GM19455 (cell line): ENCODE data around the gene PHF13.

Experiments used
- ATAC-seq: cut with Tn5 transposase; IDR thresholded peaks from one replicate; pipeline ENCODE4 v1.9.1; 2021; ENCODE audit not compliant: unreplicated experiment

PHF13 gene

DNA sequence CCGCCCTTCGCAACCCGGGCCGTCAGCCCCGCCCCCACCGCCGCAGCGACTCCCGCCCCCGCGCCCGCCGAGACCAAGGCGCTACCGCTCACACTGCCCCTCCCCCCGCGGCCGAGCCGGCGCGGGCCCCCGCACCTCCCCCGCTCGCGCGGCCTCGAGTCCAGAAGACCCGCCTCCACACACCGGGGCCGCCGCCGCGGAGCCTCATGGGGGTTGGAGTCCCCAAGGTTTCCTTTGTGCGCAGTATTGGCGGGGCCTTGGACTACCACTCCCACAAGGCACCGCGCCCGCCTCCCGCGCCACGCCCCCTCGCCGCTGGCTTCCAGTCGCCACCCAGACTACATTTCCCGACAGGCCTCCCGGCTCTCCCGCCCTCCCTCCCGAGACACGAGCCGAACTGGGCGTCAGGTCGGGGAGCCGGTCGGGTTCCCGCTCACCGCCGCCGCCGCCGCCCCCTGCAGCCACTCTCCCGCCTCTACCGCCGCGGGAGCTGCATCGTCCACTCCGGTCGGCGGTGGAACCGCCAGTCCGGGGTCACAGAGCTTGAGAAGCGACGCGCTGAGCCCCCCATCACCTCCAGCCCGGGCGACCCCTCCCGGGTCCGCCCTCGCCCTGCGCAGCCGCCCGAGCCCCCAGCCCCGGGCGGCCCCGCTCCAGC, at the start of gene PHF13:
PHF13 (plus strand) TSS at position 371 of the 658 bp plus-strand sequence. CDS start 336 bp downstream, outside the sequence.
- peak; percentile 85 for ATAC-seq

DNA sequence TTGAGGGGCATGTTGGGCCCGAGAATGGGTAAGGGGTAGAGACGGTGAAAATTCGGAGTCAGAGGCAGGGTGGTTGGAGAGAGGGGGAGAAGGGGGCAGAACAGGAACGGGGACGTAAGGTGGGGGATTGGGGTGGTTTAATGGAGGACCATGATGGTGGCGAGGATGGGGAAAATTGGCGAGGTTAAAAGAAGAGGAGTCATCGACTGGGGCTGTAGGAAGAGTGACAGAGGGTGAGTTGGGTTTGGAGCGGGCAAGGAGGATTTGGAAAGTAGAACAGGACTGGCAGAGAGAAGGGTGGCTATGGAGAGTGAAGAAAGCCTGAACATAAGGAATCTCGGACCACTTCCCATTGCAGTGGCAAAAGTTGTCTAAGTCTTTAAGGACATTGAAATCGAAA, 44.5 kb upstream of the PHF13 start:
- ATAC-seq: no peak

DNA sequence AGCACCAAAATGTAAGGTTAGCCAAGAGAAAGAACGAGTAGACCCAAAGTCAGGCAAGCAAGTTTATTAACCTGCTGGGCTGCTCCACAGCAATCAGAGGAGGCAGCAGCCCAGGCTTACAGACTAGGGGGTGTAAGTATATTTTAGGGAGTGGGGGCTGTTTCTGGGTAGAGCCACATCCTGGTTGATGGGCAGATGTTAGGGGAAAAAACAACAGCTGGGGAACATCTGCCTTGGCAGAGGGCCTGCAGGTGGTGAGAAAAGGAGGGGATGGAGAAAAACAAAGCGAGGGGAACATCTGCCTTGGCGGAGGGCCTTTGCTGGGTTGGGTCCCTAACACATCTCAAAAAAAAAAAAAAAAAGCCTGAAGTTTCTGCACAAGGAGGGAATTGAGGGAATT, 43.4 kb upstream of the PHF13 start:
- no peak for ATAC-seq

DNA sequence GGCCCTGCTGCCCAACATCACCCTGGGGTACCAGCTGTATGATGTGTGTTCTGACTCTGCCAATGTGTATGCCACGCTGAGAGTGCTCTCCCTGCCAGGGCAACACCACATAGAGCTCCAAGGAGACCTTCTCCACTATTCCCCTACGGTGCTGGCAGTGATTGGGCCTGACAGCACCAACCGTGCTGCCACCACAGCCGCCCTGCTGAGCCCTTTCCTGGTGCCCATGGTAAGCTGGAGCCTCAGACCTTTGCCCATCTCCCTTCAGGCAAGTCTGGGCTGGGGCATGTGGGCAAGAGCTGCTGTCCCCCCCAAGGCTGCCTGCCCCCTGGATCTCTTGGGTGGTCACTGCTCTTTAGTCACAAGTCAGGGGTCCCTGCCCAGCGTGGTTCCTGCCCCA, 42.5 kb upstream of the PHF13 start:
- no peak for ATAC-seq

DNA sequence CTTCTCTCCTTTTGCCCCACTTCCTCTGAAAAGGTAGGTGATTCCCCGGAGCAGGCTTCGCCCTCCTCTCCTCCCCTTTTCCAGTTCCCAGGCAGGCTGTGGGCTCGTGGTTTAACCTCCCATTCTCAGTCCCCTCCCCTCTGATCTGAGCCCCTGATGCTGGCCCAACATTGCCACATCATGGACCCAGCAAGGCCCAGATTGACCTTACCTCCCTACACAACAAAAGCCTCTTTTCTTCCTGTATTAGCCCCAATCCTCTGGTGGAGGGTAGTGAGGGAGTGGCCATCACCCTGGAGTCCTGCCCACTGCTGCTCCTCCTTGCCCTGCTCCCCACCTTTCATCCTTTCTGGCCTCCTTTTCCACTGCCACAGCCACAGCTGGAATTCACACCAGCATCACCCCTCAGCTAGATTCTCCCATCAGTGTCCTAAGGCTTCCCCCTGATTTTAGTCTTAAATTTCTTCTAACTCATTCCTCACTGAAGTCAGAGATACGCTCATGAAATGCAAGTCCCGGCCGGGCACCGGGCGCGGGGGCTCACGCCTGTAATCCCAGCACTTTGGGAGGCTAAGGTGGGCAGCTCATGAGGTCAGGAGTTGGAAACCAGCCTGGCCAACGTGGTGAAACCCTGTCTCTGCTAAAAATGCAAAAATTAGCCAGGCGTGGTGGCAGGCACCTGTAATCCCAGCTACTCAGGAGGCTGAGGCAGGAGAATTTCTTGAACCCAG, 40.7 kb upstream of the PHF13 start:
- ATAC-seq: no peak

DNA sequence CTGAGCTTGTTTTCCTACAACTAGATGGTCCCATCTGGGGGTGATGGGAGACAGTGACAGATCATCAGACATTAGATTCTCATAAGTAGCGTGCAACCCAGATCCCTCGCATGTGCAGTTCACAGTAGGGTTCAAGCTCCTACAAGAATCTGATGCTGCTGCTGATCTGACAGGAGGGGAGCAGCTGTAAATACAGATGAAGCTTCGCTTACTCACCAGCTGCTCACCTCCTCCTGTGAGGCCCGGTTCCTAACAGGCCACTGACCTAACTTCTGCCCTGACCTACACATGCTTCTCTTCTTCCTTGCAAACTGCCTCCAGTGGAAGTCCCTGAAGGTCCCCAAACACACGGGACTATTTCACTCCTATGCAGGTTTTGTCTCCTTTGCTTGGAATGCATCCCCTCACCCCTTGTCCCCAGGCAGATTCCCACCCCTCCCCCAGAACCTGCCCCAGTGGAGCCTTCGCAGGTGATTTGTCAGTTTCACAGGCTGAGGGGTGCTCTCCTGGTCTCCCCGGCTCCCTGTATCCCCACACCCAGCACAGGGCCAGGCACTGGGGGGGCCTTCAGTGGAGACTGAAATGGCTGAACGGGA, 39.4 kb upstream of the PHF13 start:
- no peak for ATAC-seq

DNA sequence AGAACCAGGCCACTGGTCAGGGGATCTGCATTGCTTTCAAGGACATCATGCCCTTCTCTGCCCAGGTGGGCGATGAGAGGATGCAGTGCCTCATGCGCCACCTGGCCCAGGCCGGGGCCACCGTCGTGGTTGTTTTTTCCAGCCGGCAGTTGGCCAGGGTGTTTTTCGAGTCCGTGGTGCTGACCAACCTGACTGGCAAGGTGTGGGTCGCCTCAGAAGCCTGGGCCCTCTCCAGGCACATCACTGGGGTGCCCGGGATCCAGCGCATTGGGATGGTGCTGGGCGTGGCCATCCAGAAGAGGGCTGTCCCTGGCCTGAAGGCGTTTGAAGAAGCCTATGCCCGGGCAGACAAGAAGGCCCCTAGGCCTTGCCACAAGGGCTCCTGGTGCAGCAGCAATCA, 38.7 kb upstream of the PHF13 start:
- ATAC-seq: no peak

DNA sequence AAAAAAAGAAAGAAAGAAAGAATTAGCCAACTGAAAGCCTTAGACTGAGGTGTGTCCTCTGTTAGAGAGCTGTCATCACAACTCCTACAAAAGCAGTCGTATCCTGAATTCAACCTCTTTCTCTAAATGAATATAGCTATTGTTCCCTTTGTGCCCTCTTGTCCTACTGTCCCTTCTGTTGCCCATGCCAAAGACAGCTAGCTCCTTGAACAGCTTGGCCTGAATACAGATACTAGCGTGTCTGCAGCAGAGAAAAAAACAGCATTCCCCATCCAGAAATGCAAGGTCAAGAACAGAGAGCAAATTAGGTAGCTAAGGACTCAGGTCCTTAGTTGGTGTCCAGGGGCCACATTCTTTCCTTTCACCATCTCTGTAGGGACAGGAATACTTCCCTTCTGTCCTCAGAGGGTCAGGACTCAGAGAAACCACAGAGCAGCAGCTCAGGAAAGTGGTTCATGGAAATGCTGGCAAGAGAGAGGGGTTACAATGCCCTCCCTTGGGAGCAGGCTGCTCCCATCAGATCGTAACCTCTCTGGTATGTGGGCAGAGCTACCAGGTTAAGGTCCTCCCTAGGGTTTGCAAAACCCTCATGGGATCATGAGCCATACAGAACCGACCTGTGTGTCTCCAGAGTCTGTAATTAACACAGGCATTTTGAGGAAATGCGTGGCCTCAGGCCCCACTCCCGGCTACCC, 35.6 kb upstream of the PHF13 start:
- ATAC-seq: no peak

DNA sequence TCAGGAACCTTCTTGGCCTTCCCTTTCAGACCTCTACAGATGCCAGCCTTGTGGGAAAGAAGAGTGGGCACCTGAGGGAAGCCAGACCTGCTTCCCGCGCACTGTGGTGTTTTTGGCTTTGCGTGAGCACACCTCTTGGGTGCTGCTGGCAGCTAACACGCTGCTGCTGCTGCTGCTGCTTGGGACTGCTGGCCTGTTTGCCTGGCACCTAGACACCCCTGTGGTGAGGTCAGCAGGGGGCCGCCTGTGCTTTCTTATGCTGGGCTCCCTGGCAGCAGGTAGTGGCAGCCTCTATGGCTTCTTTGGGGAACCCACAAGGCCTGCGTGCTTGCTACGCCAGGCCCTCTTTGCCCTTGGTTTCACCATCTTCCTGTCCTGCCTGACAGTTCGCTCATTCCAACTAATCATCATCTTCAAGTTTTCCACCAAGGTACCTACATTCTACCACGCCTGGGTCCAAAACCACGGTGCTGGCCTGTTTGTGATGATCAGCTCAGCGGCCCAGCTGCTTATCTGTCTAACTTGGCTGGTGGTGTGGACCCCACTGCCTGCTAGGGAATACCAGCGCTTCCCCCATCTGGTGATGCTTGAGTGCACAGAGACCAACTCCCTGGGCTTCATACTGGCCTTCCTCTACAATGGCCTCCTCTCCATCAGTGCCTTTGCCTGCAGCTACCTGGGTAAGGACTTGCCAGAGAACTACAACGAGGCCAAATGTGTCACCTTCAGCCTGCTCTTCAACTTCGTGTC, 34.7 kb upstream of the PHF13 start:
- ATAC-seq: no peak

DNA sequence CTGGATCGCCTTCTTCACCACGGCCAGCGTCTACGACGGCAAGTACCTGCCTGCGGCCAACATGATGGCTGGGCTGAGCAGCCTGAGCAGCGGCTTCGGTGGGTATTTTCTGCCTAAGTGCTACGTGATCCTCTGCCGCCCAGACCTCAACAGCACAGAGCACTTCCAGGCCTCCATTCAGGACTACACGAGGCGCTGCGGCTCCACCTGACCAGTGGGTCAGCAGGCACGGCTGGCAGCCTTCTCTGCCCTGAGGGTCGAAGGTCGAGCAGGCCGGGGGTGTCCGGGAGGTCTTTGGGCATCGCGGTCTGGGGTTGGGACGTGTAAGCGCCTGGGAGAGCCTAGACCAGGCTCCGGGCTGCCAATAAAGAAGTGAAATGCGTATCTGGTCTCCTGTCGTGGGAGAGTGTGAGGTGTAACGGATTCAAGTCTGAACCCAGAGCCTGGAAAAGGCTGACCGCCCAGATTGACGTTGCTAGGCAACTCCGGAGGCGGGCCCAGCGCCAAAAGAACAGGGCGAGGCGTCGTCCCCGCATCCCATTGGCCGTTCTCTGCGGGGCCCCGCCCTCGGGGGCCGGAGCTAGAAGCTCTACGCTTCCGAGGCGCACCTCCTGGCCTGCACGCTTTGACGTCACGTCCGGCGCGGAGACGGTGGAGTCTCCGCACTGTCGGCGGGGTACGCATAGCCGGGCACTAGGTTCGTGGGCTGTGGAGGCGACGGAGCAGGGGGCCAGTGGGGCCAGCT, 34.0 kb upstream of the PHF13 start, which contains the start of gene ZBTB48:
ZBTB48 (plus strand) TSS at position 621 of the 745 bp plus-strand sequence. CDS start 616 bp downstream, outside the sequence.
- ATAC-seq: peak; percentile 96

DNA sequence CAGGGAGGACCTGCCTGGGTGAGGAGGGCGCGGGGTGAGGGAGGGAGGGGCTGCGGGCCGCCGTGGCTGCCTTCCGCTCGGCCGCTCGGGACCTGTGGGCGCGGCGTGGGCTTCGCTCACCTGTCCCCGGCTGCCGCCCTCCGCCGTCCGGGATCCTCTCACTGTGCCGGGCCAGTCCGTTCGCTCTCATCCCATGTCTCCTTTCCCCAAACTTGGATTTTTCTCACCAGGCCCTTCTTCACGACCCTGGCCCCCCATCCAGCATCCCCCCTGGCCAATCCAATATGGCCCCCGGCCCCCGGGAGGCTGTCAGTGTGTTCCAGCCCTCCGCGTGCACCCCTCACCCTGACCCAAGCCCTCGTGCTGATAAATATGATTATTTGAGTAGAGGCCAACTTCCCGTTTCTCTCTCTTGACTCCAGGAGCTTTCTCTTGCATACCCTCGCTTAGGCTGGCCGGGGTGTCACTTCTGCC, 33.4 kb upstream of the PHF13 start:
- peak; percentile 40 for ATAC-seq

DNA sequence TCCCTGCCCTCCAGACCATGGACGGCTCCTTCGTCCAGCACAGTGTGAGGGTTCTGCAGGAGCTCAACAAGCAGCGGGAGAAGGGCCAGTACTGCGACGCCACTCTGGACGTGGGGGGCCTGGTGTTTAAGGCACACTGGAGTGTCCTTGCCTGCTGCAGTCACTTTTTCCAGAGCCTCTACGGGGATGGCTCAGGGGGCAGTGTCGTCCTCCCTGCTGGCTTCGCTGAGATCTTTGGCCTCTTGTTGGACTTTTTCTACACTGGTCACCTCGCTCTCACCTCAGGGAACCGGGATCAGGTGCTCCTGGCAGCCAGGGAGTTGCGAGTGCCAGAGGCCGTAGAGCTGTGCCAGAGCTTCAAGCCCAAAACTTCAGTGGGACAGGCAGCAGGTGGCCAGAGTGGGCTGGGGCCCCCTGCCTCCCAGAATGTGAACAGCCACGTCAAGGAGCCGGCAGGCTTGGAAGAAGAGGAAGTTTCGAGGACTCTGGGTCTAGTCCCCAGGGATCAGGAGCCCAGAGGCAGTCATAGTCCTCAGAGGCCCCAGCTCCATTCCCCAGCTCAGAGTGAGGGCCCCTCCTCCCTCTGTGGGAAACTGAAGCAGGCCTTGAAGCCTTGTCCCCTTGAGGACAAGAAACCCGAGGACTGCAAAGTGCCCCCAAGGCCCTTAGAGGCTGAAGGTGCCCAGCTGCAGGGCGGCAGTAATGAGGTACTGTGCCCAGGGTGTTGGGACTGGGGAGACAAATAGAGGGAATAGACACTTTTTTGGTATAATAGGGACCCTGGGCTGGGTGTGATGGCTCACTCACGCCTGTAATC, 32.7 kb upstream of the PHF13 start:
- ATAC-seq: no peak

DNA sequence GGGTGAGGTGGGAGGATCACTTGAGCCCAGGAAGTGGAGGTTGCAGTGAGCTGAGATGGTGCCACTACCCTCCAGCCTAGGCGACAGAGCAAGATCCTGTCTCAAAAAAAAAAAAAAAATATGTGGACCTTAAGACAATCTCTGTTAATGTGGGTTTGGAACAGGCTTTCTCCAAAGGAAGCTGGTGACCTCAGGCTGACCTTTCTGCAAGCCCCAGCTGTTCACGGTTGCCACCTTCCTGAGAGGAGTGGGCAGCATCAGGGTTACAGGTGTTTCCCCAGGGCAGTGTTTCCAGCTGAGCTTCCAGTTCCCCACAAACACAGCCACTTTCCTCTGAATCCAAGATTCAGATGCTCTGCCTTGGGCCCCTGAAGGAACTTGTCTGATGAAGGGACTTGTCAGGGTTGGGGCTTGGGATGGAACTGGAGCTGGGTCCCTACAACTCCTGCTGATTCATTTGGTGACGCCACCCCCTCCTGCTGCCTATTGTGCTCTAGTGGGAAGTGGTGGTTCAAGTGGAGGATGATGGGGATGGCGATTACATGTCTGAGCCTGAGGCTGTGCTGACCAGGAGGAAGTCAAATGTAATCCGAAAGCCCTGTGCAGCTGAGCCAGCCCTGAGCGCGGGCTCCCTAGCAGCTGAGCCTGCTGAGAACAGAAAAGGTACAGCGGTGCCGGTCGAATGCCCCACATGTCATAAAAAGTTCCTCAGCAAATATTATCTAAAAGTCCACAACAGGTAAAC, 31.8 kb upstream of the PHF13 start:
- no peak for ATAC-seq

DNA sequence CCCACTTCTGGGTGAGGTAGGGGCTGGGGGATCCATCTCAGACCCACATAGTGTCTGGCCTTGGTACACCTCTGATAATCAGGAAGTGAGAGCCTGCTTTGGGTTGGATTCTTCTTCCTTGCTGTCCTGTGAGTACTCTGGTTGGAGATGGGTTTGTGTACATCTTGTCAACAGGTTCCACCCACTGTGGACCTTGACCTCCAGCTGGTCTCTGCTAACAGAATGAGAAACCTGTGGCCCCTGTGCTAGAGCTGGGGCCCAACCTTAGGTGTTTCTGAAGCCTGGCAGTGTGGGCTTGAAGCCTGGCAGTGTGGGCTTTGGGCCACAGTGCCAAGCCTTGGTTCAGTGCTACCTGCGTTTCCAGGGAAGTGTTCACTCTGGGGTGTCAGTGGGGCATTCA, 31.2 kb upstream of the PHF13 start:
- no peak for ATAC-seq

DNA sequence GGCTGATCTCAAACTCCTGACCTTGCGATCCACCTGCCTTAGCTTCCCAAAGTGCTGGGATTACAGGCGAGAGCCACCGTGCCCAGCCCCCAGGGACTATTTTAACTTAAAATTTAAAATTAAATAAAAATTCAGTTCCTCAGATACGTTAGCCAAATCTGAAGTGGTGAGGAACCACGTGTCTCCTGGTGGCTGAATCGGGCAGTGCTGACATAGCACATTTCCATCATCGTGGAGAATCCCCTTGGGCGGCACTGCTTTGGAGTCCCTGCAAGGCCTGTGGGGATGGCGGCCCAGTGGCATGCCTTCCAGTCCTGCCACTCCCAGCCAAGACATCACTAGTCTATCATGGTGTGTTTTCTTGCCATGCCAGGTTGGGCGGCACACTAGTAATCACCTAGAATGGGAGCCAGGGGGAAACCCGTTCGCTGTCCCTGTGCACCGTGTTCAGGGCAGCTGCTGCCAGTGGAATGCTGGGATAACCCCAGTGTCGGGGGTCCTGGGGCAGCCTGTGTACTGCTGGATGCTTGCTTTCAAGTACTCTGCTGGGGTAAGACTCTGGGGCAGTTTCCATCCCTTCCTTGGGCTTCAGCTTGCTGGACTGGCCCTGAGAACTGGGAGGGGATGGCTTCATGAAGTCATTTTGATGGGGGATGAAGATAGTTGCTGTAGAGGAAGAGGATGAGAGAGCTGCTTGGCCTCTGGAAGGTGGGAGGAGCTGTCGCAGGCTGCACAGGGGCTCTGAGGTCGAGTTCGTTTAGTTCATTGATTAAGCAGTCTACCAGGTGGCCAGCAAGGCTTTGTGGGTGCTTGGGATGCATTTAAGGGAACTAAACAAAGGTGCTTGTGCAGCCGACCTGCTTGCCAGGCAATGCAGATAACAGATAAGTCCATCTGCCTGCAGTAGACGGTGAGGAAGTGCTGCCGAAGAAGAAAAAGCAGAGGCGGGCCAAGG, 29.1 kb upstream of the PHF13 start:
- no peak for ATAC-seq

DNA sequence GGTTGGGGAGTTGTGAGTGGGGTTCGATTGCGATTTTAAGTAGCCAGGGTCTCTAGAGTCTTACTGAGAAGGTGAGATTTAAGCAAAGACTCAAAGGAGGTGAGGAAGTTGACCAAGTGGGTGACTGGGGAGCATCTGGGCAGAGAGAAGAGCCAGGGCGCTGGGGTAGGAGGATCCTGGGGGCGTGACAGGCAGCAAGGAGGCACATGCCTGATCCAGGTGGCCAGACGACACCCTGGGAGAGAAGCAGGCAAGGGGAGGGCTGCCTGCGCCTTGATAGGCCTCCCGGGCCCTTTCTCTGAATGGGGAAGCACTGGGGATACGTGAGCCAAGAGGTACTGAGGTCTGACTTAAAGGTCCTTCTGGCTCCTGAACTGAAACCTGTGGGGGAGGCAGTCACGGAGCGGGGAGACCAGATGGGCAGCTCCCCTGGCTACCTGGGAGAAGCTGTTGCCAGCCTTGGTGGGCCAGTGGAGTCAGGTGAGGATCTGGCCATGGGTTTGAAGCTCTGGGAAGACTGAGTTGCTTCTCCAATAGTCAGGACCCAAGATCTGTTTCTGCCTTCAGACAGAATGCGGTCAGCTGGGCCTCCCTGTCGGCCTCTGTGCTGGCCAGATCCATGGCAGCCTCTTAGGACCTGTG, 28.3 kb upstream of the PHF13 start:
- no peak for ATAC-seq

DNA sequence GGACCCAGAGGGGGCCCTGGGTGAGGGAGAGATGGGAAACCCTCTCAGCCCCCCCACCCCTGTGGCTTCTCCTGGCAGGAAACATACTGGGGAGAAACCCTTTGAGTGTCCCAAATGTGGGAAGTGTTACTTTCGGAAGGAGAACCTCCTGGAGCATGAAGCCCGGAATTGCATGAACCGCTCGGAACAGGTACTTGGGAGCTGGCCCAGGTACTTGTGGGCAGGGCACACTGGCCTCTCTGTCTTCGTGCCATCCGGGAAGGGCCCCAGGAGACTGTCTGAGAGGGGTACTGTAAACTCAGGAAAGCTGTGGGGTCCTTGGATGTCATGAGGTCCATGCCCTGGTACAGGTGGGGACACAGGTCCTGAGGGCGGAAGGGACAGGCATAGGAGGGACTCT, 27.7 kb upstream of the PHF13 start:
- no peak for ATAC-seq
